AG04449 (cell line): ENCODE measurements around the gene ZNF35.
A peak's percentile ranks its signal among the peaks of the same experiment; 100 is the strongest.

Experiments
- CTCF ChIA-PET: fragments of 350-600 bp; formaldehyde crosslinking; extraction: SDS; loops from one replicate; lab custom pipeline; 2021; ENCODE audit warnings: antibody characterized with exemption; lab: Yijun Ruan, JAX
- POLR2A ChIA-PET: fragments of 400-600, 350-600 bp; formaldehyde crosslinking; extraction: SDS; loops from one replicate; lab custom pipeline; 2020; ENCODE audit warnings: antibody characterized with exemption, inconsistent platforms; lab: Yijun Ruan, JAX
- DNase-seq: peaks from one replicate; pipeline ENCODE4 v3.0.0-alpha.2; 2010; ENCODE audit warnings: low read depth, low spot score
- H3K4me3 ChIP-seq: 2 replicates; pipeline ENCODE4 v1.5.1; 2011; ENCODE audit warnings: low read depth, mild to moderate bottlenecking, control low read depth, low read length
- TF ChIP-seq, protein P1 (sequence below): IDR thresholded peaks from one replicate; pipeline ENCODE4 v1.5.1; 2011; ENCODE audit warnings: mild to moderate bottlenecking, moderate library complexity, low read length, control low read depth, inconsistent platforms; ENCODE audit not compliant: insufficient read depth; ENCODE audit errors: missing control alignments

Gene ZNF35

GRCh38 chr3:44648564-44649229 lies at the start of gene ZNF35:
TSS of gene ZNF35 (plus strand) at chr3:44648732. CDS start at chr3:44651068, 2,336 bp downstream.
- POLR2A ChIA-PET, result interaction anchor here (0.9 to 1.3 kb wide), 2 partner anchors 12 to 23 kb away, joined by 3 to 7 read pairs; partner anchors contain the start of gene ZNF197
- DNase-seq, result peak; percentile 52
- CTCF ChIA-PET, result interaction anchor here (1.2 kb wide), 1 partner anchor 10 kb away, joined by 4 read pairs; no protein-coding TSS in a partner anchor
- TF ChIP-seq, protein P1, sequence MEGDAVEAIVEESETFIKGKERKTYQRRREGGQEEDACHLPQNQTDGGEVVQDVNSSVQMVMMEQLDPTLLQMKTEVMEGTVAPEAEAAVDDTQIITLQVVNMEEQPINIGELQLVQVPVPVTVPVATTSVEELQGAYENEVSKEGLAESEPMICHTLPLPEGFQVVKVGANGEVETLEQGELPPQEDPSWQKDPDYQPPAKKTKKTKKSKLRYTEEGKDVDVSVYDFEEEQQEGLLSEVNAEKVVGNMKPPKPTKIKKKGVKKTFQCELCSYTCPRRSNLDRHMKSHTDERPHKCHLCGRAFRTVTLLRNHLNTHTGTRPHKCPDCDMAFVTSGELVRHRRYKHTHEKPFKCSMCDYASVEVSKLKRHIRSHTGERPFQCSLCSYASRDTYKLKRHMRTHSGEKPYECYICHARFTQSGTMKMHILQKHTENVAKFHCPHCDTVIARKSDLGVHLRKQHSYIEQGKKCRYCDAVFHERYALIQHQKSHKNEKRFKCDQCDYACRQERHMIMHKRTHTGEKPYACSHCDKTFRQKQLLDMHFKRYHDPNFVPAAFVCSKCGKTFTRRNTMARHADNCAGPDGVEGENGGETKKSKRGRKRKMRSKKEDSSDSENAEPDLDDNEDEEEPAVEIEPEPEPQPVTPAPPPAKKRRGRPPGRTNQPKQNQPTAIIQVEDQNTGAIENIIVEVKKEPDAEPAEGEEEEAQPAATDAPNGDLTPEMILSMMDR, result no peak
- H3K4me3 ChIP-seq, result peak within 1 kb of the TSS; percentile 88

- ChIA-PET POLR2A (no interaction called here), CTCF (no interaction called here)
Measured at GRCh38 chr3:44601749-44602148, 46.8 kb upstream of the ZNF35 start.

GRCh38 chr3:44612678-44613077 lies 35.9 kb upstream of the ZNF35 start:
- ChIA-PET CTCF (no interaction called here), POLR2A (no interaction called here)
- H3K4me3 ChIP-seq, result no peak overlapping the region
- TF ChIP-seq, protein P1, result no peak
- DNase-seq, result no peak

More at GRCh38 chr3:44601749-44602148, 46.8 kb upstream of the ZNF35 start:
- DNase-seq, result no peak
- TF ChIP-seq, protein P1, result no peak
- no peak overlapping the region for H3K4me3 ChIP-seq

GRCh38 chr3:44624749-44625480 lies 23.6 kb upstream of the ZNF35 start, which contains the start of gene ZNF197:
TSS of gene ZNF197 (plus strand) at chr3:44625036. CDS start at chr3:44629155, 4,119 bp downstream.
- ChIA-PET CTCF (interaction anchor here (1.0 to 1.2 kb wide), 2 partner anchors 13 to 29 kb away, joined by 3 read pairs; no protein-coding TSS in a partner anchor), POLR2A (interaction anchor here (0.7 to 1.8 kb wide), 4 partner anchors 24 to 287 kb away, joined by 3 to 7 read pairs (median 3); partner anchors contain the start of genes TCAIM and ZNF35)
- no peak for DNase-seq
- TF ChIP-seq, protein P1, result peak; percentile 24
- peak within 1 kb of the TSS; percentile 83 for H3K4me3 ChIP-seq

DNA sequence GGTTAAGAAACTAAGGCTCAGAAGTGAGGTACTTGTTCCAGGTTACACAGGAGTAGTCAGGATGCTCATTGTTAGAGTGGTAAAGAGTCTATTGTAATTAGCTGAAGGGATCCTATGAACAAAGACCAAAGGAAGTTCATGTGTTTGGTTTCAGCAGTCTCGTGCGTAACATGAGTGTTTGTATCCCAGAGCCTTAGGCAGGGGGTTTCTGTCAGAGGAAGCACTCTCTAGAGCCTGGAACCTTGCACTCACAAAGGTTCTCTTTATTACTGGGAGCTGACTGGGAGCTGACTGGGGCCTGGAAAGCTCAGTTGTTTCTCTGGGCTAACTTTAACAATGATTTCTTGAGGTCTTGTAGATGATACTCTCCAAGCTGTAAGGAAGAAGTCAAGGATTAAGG lies 19.8 kb upstream of the ZNF35 start:
- no peak overlapping the region for H3K4me3 ChIP-seq
- no peak for DNase-seq
- TF ChIP-seq, protein P1, result no peak
- POLR2A ChIA-PET, result no interaction called here
- CTCF ChIA-PET, result no interaction called here

- TF ChIP-seq, protein P1, result no peak
- ChIA-PET CTCF (no interaction called here), POLR2A (no interaction called here)
- no peak overlapping the region for H3K4me3 ChIP-seq
- no peak for DNase-seq
Measured at GRCh38 chr3:44632193-44632592, 16.3 kb upstream of the ZNF35 start.
